ENCODE measurements around the gene CCDC138. TPM values are rescaled to one million over a fixed set of nuclear protein-coding genes. Genes with fewer than 3 reads are reported as not detected.

The CCDC138 gene
- total RNA-seq, 1 donor from 2014 or later = 27.9 TPM

GRCh38 chr2:108910541-108911396, 124.2 kb downstream of the CCDC138 start:
- Mint-ChIP-seq H3K27me3 (no peaks in the 10 kb centered on the region), H3K4me1 (ENCODE audit: unreplicated experiment) (no peaks in the 10 kb centered on the region), H3K9me3 (no peaks in the 10 kb centered on the region), H3K4me3 (no peak overlapping the region), H3K27ac (no peak overlapping the region), H3K36me3 (no peaks in the 10 kb centered on the region)
- DNase-seq (ENCODE audit: extremely low spot score, unreplicated experiment) = peak; percentile 52
- no peak for TF ChIP-seq CTCF (conservative IDR thresholded peaks at IDR 0.05)

DNA sequence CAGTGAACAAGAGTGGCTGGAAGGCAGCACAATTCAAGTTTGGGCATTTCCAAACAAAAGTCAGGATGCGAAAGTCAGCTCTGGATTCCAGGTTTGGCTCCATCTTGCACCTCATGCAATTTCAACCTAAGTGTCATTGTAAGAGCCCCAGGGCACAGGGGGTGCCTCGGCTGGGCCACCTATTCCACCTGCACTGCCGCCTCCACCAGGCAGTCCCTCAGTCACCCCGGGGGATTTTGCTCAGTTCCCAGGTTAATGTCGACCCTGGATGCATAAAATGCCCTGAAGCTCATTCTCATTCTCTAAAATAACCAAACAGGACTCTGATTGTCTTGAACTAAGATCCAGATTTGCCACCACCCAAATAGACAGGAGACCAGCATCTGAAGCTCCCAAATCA, 124.8 kb downstream of the CCDC138 start:
- no peaks in the 10 kb centered on the region for H3K36me3 Mint-ChIP-seq
- no peak for TF ChIP-seq CTCF (conservative IDR thresholded peaks at IDR 0.05)
- H3K4me1 Mint-ChIP-seq (ENCODE audit: unreplicated experiment) = peaks cover 1% of the 10 kb centered on the region
- no peak for DNase-seq (ENCODE audit: extremely low spot score, unreplicated experiment)
- H3K27ac Mint-ChIP-seq = no peak overlapping the region
- no peak overlapping the region for H3K4me3 Mint-ChIP-seq
- no peaks in the 10 kb centered on the region for H3K9me3 Mint-ChIP-seq
- H3K27me3 Mint-ChIP-seq = no peaks in the 10 kb centered on the region

GRCh38 chr2:108911807-108912628, 125.4 kb downstream of the CCDC138 start:
- Mint-ChIP-seq H3K27ac (no peak overlapping the region), H3K27me3 (no peaks in the 10 kb centered on the region), H3K36me3 (no peaks in the 10 kb centered on the region), H3K4me3 (no peak overlapping the region), H3K4me1 (ENCODE audit: unreplicated experiment) (peaks cover 7% of the 10 kb centered on the region), H3K9me3 (no peaks in the 10 kb centered on the region)
- TF ChIP-seq CTCF (conservative IDR thresholded peaks at IDR 0.05) = no peak
- peak; percentile 61 for DNase-seq (ENCODE audit: extremely low spot score, unreplicated experiment)

GRCh38 chr2:108912629-108912902, 126.0 kb downstream of the CCDC138 start:
- DNase-seq (ENCODE audit: extremely low spot score, unreplicated experiment) = no peak
- no peaks in the 10 kb centered on the region for H3K36me3 Mint-ChIP-seq
- H3K9me3 Mint-ChIP-seq = no peaks in the 10 kb centered on the region
- H3K27me3 Mint-ChIP-seq = no peaks in the 10 kb centered on the region
- H3K4me1 Mint-ChIP-seq (ENCODE audit: unreplicated experiment) = peaks cover 13% of the 10 kb centered on the region
- TF ChIP-seq CTCF (conservative IDR thresholded peaks at IDR 0.05) = no peak
- no peak overlapping the region for H3K4me3 Mint-ChIP-seq
- no peak overlapping the region for H3K27ac Mint-ChIP-seq

- DNase-seq (ENCODE audit: extremely low spot score, unreplicated experiment) = peak; percentile 18
- Mint-ChIP-seq H3K4me1 (ENCODE audit: unreplicated experiment) (peaks cover 13% of the 10 kb centered on the region), H3K36me3 (no peaks in the 10 kb centered on the region), H3K27me3 (no peaks in the 10 kb centered on the region), H3K27ac (no peak overlapping the region), H3K9me3 (no peaks in the 10 kb centered on the region), H3K4me3 (no peak overlapping the region)
- no peak for TF ChIP-seq CTCF (conservative IDR thresholded peaks at IDR 0.05)
Measured at GRCh38 chr2:108916122-108916795, 129.7 kb downstream of the CCDC138 start.
